ENCODE data around the gene SETD4. TPM values are rescaled to one million over a fixed set of nuclear protein-coding genes. Genes with fewer than 3 reads are reported as not detected.

SETD4 gene
- total and polyA plus RNA-seq, 2 donors (not counting 3 experiments of a cell fraction or from before 2014, with no cell fraction given): 13.0 to 25.1 TPM

- TF ChIP-seq POLR2AphosphoS5 (IDR thresholded peaks at IDR 0.05; ENCODE audit: insufficient read depth, low read depth, low read length) (no peak), MAX (IDR thresholded peaks at IDR 0.05; ENCODE audit: insufficient read depth, insufficient read length) (no peak), POLR2A (IDR thresholded peaks at IDR 0.05; ENCODE audit: low read depth, low read length) (no peak), EZH2 (IDR thresholded peaks at IDR 0.05; ENCODE audit: borderline replicate concordance, low read depth, low read length, severe bottlenecking) (no peak), GATA2 (IDR thresholded peaks at IDR 0.05; ENCODE audit: insufficient read depth, insufficient read length, low read depth, low read length) (no peak), CTCF (IDR thresholded peaks at IDR 0.05; ENCODE audit: extremely low read depth in 1 of 2, insufficient read depth in 1 of 2, low read depth in 1 of 2, low read length in 2 of 2) (no peak), MYC (IDR thresholded peaks at IDR 0.05; ENCODE audit: low read depth, low read length) (no peak), FOS (IDR thresholded peaks at IDR 0.05; ENCODE audit: borderline replicate concordance, insufficient read depth, low read length) (no peak)
- ChIA-PET POLR2A (no interaction called here), CTCF (no interaction called here)
- Histone ChIP-seq H3K4me1 (ENCODE audit: control insufficient read depth, extremely low read depth, insufficient read depth, low read length) (no peaks in the 10 kb centered on the region), H3K9ac (replicated peaks; ENCODE audit: extremely low read depth, insufficient read depth, low read length) (no peak overlapping the region), H3K36me3 (ENCODE audit: control insufficient read depth in 2 of 2, extremely low read depth in 1 of 2, insufficient read depth in 2 of 2, low read length in 2 of 2) (no peaks in the 10 kb centered on the region), H2AFZ (ENCODE audit: low read depth, low read length) (no peak overlapping the region), H4K20me1 (replicated peaks; ENCODE audit: control insufficient read depth, extremely low read depth, insufficient read depth, low read length) (no peaks in the 10 kb centered on the region), H3K27me3 (ENCODE audit: control insufficient read depth in 2 of 2, insufficient read depth in 2 of 2, low read length in 2 of 2) (peaks cover 7 to 13% of the 10 kb centered on the region in 2 experiments), H3K4me2 (ENCODE audit: insufficient read depth, low read length) (no peak overlapping the region), H3K79me2 (ENCODE audit: control insufficient read depth, insufficient read depth, low read length) (no peaks in the 10 kb centered on the region), H3K27ac (ENCODE audit: insufficient read depth, low read depth, low read length) (no peak overlapping the region), H3K9me1 (replicated peaks; ENCODE audit: control insufficient read depth, extremely low read depth, insufficient read depth, low read length) (no peaks in the 10 kb centered on the region), H3K4me3 (replicated peaks in 1 of 3; ENCODE audit: insufficient read depth in 1 of 3, low read depth in 1 of 3, low read length in 3 of 3) (no peak overlapping the region), H3K9me3 (replicated peaks; ENCODE audit: control insufficient read depth, insufficient read depth, low read length) (no peaks in the 10 kb centered on the region)
- no peak for FAIRE-seq
- dilution Hi-C loops (cut with MboI; ENCODE audit: extremely low pct_ligation_motif_present, low sequenced_read_pairs): no loop called here
- intact Hi-C loops (cut with micrococcal nuclease): no loop called here
- no peak for DNase-seq (ENCODE audit: low read depth, low spot score)
- no TSS peak for BruUV-seq (replicated peaks)
These were observed 51.8 kb downstream of the SETD4 start for GRCh38 chr21:36008505-36008904.

Measured in endothelial cell of umbilical vein (primary cell).